Fibroblast of the conjunctiva (primary cell): ENCODE results near the gene INSR.
"Not testable (repeated sequence)": the region's sequence is repeated elsewhere in the genome, so short reads cannot be mapped to it uniquely, and the experiment has no call there.

Experiments used
- DNase-seq: peaks from one replicate; pipeline ENCODE4 v3.0.0-alpha.2; 2010; ENCODE audit warnings: low read depth

Gene INSR

DNA sequence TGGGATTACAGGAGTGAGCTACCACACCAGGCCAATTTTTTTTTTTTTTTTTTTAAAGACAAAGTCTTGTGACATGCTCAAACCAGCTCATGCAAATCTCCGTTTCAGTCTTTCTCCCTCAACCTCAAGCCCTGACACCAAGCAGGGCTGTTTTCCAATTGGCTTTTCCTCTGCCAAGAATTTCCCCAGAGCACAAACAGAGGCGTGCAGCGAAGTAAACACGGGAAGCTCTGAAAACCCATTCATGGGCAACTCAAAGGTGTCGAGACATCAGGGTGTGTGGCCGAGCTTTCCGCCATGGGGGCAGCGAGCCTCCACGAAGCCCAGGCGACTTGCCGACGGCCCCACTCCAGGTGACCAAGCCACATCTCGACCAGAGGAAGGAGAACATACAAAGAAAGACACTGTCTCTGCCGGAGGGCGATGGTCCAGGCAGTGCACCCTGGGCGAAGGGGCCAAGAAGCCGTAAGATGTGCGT, 70.0 kb downstream of the INSR start:
- DNase-seq = no peak

- DNase-seq = no peak
Measured at GRCh38 chr19:7223429-7223828, 70.8 kb downstream of the INSR start.

GRCh38 chr19:7219056-7219455, 75.2 kb downstream of the INSR start:
- no peak for DNase-seq

DNA sequence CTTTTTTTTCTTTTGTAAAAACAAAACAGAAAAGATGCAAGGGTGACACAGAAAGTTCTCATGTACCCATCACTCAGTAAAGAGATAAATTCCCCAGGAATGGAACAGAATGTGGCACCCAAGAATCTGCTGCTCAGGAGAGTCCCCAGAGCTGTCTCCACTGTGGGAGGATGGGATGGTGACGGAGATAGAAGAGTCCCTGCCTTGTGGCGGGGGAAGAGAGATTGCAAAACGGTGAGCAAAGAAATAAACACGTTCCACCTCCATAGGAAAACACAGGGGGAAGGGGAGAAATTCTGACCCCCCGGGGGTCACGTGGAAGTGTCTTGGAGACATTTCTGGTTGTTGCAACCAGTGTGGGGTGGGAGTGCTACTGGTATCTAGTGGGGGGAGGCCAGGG, 76.4 kb downstream of the INSR start:
- no peak for DNase-seq

DNA sequence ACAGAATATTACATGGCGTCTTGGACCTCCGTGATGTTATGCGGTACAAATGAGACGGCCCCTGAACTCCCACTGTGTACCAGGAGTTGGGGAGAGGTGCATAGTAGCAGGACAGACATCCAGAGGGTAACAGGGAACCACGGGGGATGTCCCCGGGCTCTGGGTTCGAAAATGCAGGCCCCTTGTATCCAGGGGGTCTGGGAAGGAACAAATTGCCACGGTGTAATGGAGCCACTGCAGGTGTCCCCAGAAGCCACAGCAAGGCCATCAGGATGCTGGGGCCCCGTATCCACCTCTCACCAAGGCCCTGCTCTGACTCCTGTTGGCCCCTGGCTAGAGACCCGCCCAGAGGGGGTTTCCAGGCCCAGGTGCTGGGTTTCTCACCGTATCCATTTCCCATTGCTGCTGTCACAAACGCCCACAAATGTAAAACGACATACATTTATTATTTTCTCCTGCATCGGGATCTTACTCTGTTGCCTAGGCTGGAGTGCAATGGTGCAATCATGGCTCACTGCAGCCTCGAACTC, 77.8 kb downstream of the INSR start:
- DNase-seq = no peak

GRCh38 chr19:7215176-7215575, 79.0 kb downstream of the INSR start:
- no peak for DNase-seq

DNA sequence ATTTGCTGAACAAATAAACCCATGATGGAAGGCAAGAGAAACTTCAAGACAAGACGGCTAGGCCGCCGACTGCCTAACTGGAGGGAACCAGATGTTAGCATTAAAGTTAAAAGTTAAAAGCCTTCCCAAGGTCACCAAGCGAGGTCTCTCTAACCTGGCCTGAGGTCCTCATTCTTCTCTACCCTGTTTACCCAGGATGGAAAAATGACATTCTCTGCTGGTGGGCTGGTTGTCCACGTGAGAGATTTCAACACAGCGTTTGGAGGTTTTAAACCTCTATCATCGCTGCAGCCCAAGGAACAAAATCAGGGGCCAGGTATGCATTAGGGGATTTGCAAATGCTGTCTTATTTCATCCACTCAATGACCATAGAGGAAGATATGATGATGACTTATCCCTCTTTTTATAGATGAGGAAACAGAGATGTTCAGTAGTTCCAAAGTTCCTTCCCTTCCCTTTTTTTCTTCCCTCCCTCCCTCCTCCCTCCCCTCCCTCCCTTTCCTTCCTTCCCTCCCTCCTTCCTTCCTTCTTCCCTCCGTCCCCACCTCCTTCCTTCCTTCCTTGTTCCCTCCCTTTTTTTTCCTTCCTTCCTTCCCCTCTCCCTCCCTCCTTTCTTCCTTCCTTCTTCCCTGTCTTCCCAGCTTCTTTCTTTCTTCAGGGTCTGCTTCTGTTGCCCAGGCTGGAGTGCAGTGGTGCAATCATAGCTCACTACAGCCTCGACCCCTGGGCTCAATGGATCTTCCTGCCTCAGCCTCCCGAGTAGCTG, 79.7 kb downstream of the INSR start:
- no peak for DNase-seq

GRCh38 chr19:7213628-7214323, 80.4 kb downstream of the INSR start:
- no peak for DNase-seq

- DNase-seq = no peak
Measured at GRCh38 chr19:7211191-7211951, 82.8 kb downstream of the INSR start.

DNA sequence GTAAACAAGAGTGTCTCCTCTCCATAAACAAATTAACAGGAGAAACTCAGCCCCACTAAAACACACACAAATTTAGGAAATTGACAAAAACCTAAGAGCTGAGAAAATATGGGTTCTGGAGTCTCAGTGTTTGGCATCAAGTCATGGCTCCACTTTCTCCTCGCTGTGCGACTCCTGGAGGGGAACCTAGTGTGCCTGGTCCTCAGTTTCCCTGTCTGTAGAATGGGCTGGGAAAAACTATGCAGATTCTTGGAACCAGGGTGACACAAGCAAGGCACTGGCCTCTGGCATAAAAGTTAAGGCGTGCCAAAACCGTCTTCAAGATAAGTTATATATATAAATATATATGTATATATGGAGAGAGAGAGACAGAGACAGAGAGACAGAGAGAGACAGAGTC, 83.9 kb downstream of the INSR start:
- no peak for DNase-seq

DNA sequence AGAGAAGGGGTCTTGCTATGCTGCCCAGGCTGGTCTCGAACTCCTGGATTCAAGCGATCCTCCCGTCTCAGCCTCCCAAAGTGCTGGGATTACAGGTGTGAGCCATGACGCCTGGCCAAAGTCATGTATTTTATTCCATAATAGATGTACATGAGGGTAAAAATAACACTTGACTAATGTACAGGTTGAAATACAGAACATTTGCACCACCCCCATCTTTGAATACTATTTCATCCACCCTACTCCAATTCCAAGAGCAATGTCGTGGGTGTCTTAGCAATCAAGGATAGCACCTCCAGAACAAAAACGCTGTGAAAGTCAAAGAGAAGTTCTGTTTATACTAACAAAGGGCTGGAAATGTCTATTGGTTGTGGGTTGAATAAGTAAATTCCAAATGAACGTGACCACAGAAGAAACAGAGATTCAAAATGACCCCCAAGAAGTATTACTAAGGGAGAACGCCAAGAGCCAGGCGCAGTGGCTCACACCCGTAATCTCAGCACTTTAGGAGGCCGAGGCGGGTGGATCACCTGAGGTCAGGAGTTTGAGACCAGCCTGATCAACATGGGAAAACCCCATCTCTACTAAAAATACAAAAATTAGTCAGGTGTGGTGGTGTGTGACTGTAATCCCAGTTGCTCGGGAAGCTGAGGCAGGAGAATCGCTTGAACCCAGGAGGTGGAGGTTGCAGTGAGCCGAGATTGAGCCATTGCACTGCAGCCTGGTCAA, 84.5 kb downstream of the INSR start:
- not testable (repeated sequence) for DNase-seq

DNA sequence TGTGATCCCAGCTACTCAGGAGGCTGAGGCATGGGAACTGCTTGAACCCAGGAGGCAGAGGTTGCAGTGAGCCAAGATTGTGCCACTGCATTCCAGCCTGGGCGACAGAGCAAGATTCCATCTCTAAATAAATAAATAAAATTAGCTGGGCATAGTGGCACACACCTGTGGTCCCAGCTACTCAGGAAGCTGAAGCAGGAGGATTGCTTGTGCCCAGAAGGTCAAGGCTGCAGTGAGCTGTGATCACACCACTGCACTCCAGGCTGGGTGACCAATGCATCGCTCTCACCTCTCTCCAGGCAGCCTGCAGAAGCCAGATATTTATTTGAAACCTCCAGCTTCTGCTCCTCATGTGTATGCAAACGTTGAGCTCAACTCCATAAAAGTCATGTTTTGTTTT, 85.2 kb downstream of the INSR start:
- DNase-seq = not testable (repeated sequence)

GRCh38 chr19:7203332-7203731, 90.9 kb downstream of the INSR start:
- DNase-seq = no peak

GRCh38 chr19:7202888-7203287, 91.3 kb downstream of the INSR start:
- no peak for DNase-seq

GRCh38 chr19:7200736-7201135, 93.5 kb downstream of the INSR start:
- no peak for DNase-seq

- no peak for DNase-seq
Measured at GRCh38 chr19:7199613-7200533, 94.3 kb downstream of the INSR start.

- peak; percentile 75 for DNase-seq
Measured at GRCh38 chr19:7197760-7198696, 96.2 kb downstream of the INSR start.

- peak; percentile 84 for DNase-seq
Measured at GRCh38 chr19:7197119-7197759, 97.0 kb downstream of the INSR start.

- no peak for DNase-seq
Measured at GRCh38 chr19:7196763-7197118, 97.5 kb downstream of the INSR start.
